Measurements from ENCODE around the gene GPR158. TPM values are rescaled to one million over a fixed set of nuclear protein-coding genes. Genes with fewer than 3 reads are reported as not detected.
A peak's percentile ranks its signal among the peaks of the same experiment; 100 is the strongest.

GPR158 gene
- polyA plus RNA-seq, 1 donor = 0.27 TPM

DNA sequence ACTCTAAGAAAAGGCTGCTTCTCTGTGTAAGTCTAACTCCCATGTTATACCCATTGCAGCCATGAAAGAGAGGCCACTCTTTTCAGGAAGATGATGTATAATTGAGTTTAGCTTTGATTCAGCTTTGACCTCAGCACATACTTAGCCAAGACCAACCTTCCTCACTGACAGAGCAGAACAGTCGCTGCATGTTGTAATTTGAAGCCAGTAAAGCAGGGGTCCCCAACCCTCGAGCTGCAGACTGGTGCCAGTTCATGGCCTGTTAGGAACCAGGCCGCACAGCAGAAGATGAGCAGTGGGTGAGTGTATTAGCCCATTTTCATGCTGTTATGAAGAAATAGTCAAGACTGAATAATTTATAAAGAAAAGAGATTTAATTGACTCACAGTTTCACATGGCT, 223.9 kb downstream of the GPR158 start:
- DNase-seq = no peak

DNA sequence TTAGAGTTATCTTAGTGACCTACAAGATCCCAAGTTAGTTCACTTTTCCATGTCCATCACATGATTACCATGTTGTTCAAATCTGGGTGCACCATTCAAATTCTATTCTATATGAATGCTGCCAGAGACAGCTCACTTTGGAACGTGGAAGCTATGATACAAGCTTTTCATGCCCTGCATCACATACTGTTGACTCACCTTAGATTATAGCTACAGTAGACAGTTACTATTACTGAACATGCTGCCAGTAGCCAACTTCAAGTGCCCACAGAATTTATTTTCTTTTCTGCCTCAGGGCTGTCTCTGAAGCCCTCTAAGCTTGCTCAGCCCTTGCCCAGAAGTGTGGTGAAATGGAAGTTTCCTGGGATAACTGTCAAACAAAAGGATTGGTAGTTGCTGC, 231.1 kb downstream of the GPR158 start:
- DNase-seq = no peak

DNA sequence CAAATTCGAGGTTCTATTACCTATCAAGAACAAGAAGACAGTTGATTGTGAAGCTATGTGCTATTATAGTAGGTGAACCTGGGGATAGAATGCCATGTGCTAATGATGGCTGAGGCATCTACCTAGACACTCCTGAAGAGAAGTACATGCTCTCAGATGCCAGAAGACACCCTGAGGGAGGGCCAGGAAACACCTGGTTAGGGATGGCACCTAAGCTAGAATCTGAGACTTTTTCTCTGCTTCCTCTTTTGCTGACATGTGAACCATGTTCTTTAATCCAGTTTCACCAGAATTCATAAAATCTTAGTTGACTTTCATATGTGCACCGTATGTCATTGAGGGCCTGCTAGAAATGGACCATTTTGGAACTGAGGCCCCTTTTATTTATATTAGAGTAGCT, 242.8 kb downstream of the GPR158 start:
- no peak for DNase-seq

DNA sequence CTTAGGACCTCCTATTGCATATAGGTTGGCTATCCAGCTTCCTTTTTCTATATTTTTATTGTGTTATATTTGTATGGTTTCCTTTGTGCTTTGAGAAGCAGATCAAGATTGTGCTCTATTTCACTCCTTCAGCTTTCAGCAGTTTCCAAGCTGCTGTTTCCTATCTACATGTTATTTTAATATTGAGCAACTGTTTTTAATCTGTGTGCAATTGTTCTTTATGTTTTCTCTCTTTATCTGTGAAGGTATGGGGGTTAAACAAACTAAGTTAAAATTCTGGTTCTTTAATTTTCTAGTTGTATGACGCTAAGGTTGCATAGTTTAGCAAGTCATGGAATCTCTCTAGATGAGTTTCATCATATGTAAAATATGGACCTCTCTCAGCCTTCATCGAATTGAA, 251.0 kb downstream of the GPR158 start:
- DNase-seq = no peak

DNA sequence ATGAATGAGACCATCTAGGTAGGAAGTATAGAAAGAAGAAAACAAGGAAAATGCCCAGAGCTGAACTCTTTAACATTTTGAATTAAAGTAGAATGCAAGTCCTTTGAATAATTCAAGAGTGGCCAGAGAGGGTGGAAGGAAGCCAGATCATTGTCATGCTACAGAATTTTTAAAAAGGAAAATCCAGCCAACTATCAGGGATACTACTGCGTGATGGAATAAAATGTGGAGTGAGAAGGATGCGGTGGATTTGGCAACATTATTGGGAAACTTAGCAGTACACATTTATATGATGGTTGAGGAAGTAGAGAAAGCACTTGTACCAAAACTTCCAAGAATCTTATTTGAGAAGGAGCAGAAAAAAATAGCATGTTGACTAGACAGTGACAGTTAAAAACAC, 261.6 kb downstream of the GPR158 start:
- DNase-seq = no peak

DNA sequence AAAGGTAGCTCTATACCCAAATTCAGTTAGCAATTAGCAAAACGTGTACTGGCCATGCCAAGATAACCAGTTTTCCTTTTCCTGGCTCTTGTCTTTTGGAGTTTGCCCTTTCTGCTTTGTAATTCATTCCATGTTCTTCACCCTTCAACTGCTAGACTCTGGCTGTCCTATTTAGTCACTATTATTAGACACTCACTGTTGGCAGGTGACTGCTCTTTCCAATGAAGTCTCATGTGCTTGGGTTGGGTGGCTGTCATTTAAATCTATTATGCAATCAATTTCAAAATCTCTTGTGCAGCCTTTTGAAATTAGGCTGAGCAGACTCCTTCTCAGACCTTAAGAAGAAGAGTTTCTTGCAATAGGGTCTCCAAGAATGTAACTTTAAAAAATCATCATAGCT, 266.5 kb downstream of the GPR158 start:
- no peak for DNase-seq

DNA sequence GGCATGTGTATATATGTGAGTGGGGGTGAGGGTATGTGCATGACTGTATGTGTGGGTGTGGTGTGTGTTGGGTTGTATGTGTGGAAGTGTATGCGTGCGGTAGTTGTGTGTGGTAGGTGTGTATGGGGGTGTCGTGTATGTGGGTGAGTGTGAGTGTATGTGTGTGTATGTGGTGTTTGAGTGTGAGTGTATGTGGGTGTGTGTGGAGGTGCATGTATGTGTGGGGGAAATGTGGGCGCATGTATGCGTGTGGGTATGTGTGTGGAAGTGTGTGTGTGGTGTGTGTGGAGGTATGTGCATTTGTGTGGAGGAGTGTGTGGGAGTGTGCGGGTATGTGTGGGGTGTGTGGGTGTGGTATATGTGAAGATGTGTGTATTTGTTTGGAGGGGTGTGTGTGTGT, 269.5 kb downstream of the GPR158 start:
- no peak for DNase-seq

DNA sequence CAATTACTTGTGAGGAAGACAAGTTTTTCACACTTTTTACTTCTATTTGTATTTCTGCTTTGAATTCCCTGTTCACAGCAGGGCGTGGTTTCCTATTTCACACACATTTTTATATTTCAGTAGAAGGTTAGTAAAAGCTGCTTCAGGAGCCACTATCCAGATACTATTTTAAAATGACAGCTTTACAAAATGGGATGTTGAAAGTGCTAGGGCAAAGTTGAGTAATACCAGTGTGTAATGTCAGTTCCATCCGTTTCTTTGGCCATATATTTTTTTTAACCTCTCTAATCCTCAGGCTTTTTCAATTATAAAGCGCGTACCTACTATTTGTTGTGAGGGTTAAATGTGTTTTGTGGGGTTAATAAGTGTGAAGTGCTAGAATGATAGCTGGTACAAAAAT, 276.6 kb downstream of the GPR158 start:
- DNase-seq = no peak

DNA sequence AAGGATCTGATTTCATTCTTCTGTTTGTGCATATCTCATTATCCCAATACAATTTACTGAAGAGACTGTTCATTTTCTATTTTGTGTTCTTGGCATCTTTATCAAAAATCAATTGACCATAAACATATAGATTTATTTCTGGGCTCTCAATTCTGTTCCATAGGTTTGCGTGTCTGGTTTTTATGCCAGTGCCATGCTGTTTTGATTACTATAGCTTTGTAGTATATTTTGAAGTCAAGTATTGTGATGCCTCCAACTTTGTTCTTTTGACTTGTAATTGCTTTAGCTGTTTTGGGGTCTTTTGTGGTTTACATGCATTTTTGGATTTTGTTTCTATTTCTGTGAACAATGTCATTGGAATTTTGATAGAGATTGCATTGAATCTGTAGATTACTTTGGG, 278.8 kb downstream of the GPR158 start:
- DNase-seq = no peak

DNA sequence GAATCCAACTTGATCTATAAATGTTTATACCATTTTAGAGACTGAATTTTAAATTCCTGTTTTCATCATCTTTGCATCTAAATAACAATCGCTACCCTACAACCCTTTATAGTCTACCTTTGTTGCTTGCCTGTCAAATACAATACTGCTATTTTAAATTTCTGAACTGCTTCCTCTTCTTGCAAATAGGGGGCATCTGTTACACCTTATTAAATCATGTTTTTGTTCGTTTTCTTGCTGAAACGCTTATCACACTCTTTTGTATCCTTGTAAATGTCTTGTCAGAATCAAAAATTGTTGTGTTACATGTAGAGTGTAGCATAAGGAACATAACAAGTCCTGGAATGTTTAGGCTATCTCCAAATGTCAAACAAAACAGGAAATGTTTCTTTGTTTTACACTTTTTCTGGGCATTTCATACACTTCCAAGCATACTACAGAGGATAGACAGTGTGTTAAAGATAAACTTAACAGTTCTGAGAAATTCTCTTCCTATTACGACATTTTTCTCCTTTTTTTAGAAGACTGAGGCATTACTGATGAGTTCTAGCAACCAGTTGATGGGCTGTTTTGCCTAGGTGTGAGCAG, 281.3 kb downstream of the GPR158 start:
- peak; percentile 0 for DNase-seq

DNA sequence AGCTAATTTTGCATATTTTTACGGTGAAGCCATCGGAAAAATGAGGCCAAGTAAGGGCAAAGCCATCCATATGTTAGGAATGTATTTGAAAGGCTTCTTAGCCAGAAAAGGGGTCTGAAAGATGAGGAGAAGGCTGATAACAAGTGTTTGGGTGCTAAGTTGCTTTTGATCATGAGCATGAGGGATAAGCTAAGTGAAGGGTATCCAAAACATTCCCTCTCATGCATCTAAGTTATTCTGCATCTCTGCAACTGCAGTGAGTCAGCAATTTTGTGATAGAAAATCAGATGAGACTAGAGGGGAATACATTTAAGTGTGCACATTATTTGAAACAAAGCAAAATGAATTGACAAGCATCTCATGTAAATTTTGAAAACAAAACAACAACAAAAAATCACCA, 282.8 kb downstream of the GPR158 start:
- DNase-seq = no peak

DNA sequence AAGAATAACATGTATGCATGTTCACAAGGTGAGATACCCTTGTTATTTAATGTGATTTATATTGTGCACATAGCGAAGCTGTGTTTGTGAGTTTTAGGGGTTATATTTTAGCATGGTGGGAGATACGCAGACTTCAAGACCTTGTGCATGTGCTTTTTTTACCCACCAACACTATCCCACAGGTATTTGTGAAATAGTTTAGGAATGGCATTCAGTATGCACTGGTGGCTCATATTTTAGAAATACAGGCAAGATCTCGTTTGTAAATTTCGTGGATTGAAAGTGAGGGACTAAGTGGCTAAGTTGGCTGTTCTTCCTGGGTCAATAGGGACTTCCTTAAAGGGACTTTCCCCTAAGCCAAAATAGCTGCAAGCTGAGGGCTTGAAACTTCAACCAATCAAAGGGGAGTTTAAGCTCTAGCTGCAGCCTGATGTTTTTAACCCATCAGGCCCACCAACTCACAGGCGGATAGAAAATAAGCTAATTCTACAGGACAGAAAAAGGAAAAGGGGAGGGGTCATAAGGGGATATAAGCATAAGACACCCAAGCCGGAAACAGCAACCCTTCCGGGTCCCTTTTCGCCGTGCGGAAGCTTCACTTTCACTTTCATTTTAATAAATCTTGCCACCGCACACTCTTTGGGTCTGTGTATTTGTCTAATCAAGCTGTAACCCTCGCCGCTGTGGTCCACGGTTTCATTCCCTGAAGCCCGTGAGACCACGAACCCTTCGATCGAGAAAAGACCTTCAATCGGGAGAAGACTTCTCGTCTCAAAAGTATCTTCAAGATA, 291.0 kb downstream of the GPR158 start:
- DNase-seq = no peak

DNA sequence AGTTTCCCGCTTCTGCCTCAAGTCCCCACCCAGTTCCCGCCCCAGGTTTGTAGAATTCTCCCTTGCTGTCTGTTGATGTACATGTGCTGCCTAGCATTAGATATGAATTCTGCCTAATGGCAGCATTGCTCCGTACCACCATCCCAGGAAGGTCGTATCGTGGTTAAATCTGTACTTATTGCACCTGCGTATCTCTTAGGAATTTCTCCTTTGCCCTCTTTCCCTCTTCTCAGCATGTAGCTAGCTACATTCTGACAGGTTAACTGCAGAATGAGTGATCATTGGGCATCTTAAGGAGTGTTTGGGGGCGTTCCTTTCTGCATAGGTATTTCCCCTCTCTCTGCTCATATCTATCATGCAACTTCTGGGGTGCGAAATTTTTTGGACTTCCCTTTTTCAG, 293.1 kb downstream of the GPR158 start:
- DNase-seq = no peak

DNA sequence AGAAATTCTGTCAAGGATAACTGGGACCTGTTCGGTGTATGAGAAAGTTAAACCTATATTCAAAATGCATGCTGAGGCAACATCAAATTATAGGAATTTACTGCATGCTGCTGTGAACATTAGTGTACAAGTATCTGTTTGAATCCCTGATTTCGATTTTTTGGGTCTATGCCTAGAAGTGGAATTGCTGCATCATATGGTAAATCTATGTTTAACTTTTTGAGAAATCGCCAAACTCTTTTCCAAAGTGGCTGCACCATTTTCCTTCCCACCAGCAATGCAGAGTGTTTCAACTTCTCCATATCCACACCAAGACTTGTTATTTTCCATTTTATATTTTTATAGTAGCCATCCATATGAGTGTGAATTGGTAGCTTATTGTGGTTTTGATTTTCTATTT, 306.7 kb downstream of the GPR158 start:
- DNase-seq = no peak

DNA sequence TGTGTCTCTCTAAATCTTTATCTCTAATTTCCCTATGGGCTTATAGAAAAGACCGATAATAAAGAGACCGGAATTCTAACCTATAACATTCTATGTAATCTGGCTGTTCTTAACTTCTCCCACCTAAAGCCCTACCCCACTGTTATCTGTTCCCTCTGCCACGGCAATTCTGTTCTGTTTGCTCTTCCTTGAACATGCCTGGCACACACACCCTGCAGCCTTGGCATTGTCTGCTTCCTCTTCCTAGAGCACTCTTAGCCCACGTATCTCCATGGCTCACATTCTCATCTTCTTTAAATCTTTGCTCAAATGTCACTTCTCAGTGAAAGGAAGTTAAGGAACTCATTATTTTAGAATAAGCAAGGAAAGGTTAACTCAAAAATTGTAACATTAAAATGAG, 309.2 kb downstream of the GPR158 start:
- DNase-seq = no peak

DNA sequence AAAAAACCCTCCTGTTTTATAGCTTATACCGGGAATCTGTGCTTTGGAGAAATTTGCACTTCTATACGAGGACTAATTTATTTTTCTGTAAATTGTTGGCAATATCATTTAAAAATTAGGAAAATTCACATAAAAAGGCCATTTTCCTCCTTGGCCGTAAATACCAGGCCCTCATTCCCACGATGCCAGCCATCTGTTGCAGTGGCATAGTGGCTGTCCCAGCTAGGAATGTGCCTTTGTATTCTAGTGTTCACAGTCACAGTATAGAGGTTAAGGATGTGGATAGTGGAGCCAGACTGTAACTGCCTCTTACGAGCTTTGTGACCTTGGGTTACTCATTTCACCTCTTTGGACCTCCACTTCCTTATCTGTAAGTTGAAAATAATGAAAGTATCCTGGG, 312.5 kb downstream of the GPR158 start:
- no peak for DNase-seq

DNA sequence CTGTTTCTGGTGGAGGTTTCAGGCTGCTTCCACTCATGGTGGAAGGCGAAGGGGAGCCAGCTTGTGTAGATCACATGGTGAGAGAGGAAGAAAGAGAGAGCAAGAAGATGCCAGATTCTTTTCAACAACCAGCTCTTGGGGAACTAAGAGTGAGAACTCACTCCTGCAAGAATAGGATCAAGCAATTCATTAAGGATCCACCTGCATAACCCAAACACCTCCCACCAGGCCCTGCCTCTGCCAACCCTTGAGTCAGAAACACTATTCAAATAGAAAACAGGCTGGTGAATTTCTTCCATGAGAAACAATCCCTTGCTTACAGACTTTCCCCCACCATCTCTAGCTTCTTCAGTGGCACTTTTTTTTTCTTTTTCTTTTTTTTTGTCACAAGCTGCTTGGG, 317.2 kb downstream of the GPR158 start:
- no peak for DNase-seq

DNA sequence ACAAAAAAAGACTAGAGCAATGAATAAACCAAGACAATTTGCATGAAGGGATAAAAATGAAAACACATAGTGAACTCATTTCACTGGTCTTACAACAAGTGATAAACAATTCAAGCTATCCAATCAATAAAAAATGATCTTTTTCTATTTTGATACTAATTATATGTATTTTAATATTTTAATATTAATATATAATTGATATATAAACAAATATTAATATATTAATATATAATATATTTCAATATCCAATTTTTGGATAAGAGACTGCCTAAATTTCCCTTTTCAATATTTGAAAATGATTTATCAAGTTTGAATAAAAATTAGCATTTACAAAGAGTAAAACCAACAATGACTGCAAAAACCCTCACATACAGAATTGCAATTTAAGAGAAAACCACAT, 317.9 kb downstream of the GPR158 start:
- no peak for DNase-seq

DNA sequence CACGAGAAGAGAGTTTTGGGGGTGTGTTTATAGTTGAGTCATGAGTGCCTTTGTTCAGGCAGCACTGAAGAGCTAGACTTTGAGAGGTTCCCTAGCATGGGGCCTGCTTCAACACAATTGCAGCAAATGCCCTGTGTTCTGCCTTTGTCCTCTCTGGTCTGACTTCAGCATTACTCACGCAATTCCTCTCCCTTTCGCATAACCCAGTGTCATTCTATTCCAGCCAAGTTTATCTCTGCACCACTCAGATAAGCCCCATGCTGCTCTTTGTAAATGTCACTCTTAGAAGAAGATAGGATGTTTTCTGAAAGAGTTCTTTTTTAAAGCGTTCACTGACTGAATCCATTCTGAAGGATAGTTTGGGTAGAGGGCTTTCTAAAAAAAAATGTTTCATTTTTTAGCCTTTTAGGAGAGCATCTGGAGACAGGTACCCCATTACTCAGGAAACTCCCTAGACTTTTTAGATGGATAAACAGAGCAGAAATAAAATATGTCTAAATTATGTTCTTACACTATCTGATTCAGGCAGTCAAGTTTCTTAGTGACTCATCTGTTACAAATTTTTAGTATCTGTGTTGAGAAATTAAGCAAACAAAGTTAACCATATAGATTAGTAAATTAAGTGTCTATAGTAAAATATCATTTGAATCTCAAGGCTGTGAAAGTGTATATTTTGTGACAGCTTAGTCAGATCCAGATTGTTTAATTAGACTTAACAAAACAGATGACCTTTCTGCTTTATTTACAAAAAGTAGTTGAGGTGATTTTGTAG, 318.5 kb downstream of the GPR158 start:
- no peak for DNase-seq

DNA sequence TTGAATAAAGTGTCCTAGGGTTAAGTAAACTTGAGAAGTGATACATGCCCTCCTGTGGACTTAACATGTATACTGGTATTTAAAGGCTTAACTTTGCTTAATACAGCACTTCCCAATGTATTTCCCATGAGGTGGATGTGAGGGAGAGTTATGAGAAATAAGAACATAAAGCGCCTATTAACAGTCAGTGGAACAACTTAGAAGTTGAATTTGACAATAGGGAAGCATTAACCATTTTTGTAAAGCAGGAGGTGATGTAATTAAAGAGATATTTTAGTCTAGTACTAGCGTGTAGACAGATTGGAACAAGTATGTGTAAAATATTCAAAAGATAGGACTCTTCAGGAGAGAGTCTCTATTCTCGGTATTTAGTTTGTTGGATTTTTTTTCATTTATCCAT, 322.4 kb downstream of the GPR158 start:
- DNase-seq = no peak

DNA sequence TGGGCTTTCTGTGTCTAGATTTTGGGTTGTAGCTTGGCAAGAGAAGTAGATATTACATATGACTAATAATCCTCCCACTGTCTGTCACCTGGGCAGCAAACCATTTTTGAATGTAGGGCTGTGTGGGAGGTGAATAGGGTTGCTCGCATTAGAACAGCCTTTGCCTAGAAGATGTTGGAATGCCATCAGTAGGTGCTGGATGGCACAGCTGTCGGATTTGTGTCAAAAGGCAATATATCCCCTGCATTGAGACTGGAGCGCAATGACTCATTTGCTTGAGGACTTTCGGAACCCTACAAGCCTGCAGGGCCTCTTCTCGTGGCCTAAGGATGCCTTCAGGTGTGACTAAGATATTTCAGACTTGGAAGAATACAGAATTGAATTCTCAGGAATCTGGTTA, 323.8 kb downstream of the GPR158 start:
- no peak for DNase-seq

DNA sequence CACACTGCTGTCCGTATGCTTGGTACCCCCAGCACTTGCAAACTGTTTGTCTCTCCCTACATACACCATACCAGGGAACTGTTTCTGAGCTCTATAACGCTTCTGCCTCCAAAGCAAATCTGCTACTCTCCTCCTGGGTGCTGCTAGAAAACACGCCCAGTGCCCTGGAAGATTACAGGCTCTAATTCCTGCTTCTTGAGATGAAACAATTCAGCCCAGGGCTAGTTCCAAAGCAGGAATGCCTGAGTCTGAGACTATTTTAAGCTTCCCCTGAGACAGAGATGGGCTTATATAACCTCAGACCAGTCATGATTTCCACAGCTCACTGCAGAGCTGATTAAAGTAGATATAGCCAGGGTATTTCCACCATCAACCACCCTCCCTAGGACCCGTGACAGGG, 327.1 kb downstream of the GPR158 start:
- no peak for DNase-seq

DNA sequence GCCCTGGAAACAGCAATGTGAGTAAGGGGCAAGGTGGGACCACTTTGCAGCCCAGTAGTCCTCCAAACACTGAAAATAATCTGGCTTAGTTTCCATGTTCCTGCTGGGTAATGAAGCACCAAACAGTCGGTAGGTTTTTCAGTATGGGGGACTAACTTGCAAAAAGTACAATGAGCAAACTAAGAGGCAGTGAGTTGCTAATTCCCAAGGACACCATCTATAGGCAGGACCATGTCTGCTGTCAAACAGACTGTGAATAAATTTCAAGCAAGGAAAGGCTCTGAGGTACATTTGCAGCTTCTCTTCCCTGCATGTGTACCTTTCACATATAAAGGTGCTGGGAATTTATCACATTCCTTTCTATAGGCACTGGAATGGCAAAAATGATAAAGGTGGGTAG, 327.7 kb downstream of the GPR158 start:
- DNase-seq = no peak

DNA sequence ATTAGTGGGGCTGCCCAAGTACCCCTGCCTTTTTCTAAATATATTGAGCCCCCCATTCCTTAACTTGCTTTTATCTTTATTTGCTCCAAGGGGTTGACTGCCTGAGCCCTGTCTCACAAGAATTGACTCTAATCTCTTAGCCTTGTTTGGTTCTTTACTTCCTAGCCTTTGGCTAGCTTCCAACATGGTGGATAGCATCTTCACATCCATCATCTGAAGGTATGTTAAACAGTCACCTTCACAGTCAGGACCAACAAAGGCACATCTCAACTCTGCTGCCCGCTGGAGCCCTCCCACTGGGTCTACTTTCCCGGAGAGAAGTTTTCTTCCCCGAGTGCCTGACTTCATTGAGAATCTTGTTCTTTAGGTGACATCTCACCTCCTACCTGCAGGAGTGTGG, 329.5 kb downstream of the GPR158 start:
- DNase-seq = no peak
